MM.1S (cell line): ENCODE data around the gene EGLN2.
"Not testable (repeated sequence)": the region's sequence is repeated elsewhere in the genome, so short reads cannot be mapped to it uniquely, and the experiment has no call there.

ENCODE experiments used
- CTCF ChIP-seq: fragments of 300-600 bp; sonication (generic); IDR thresholded peaks from 2 replicates; pipeline ENCODE4 v1.5.1; 2016; ENCODE audit warnings: antibody characterized with exemption, low read length, mixed read lengths
- EZH2 ChIP-seq: fragments of 300-600 bp; sonication (generic); optimal IDR thresholded peaks from 2 replicates; pipeline ENCODE3; 2017; ENCODE audit warnings: low read depth, mild to moderate bottlenecking, antibody characterized with exemption, low read length, mixed read lengths

DNA sequence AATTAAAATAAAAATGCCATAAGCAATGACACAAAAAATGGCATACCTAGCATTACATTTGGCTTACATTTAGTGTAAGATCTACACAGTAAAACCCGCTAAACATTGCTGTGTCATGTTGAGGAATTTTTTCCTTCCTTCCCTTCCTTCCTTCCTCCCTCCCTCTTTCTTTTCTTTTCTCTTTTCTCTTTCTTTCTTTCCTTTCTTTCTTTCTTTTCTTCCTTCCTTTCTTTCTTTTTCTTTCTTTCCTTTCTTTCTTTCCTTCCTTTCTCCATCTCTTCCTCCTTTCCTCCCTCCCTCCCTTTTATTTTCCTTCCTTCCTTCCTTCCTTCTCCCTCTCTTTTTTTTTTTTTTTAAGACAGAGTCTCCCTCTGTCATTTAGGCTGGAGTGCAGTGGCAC is 39.5 kb downstream of the EGLN2 start:
- TF ChIP-seq CTCF, EZH2: not testable (repeated sequence)
